Tibial nerve (tissue), 4 donors: Measurements from ENCODE around the gene RPS6KA2.

Experiments used
- CTCF ChIP-seq, 5 experiments: fragments of 200-600 bp in 3 of 5; fragments of 450-650 bp in 2 of 5; sonication (generic) in 3 of 5; IDR thresholded peaks; one replicate each; pipeline ENCODE4 v1.5.1; 2016 to 2019; ENCODE audit warnings: antibody characterized with exemption in 5 of 5, mild to moderate bottlenecking in 3 of 5, moderate library complexity in 2 of 5
- EP300 ChIP-seq, 2 donors: sonication (generic); formaldehyde crosslinking; IDR thresholded peaks; one replicate each; pipeline ENCODE4 v1.6.1; 2017; ENCODE audit warnings: antibody characterized with exemption in 2 of 2, mild to moderate bottlenecking in 1 of 2
- POLR2A ChIP-seq, 2 donors: fragments of 450-650 bp; IDR thresholded peaks; one replicate each; pipeline ENCODE4 v1.6.1; 2017; ENCODE audit warnings: antibody characterized with exemption in 2 of 2, mild to moderate bottlenecking in 2 of 2, moderate library complexity in 2 of 2

GRCh38 chr6:166461821-166462460 lies 165.1 kb downstream of the RPS6KA2 start:
- no peak for TF ChIP-seq CTCF (IDR thresholded peaks at IDR 0.05)
- TF ChIP-seq POLR2A (IDR thresholded peaks at IDR 0.05): no peak
- TF ChIP-seq EP300 (IDR thresholded peaks at IDR 0.05): no peak
